GM12874 (cell line): ENCODE data around the gene MSI2.

Source experiments
- CTCF ChIP-seq: IDR thresholded peaks from 2 replicates; pipeline ENCODE4 v1.5.1; 2011; ENCODE audit warnings: low read depth, mild to moderate bottlenecking, control low read depth, low read length, moderate library complexity; ENCODE audit not compliant: insufficient read depth

MSI2 gene

GRCh38 chr17:57539529-57540301 is 283.4 kb downstream of the MSI2 start:
- no peak for TF ChIP-seq CTCF

- TF ChIP-seq CTCF = no peak
These were observed 284.3 kb downstream of the MSI2 start for GRCh38 chr17:57540596-57540995.

DNA sequence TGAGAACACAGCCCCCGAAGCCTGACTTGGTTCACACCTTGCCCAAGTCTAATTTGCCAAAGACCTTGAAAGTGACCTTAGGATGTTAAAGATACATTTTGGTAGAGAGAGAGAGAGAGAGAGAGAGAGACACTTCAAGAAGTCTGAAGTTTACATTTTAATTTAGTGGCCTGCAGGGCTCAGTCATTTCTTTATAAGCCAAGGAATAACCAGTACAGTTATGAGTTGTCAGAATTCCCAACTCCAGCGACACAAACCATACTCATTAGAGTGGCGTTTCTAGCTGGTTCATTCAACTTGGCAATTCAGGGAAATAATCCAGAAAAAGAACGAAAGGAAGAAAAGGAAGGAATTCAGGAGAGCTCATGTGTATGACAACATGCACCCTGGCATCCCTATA is 284.7 kb downstream of the MSI2 start:
- TF ChIP-seq CTCF = no peak

GRCh38 chr17:57541472-57542394 is 285.4 kb downstream of the MSI2 start:
- TF ChIP-seq CTCF = no peak

DNA sequence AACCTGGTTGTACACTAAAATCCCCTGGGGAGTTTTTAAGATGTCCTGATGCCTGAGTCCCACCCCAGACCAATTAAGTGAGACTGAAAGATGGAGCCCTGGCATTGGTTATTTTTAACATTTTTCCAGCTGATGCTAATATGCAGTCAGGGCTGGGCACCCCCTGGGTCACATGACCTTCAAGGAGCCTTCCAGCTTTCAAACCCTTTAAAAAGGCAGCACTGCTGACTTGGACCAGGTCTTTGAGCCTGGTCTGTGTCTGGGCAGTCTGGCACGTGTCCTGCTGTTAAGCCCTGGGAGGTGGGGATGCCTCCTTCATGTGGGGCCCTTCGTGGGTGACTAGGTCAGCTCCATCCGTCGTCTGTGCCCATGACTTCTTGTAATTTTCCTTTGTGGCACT is 286.2 kb downstream of the MSI2 start:
- no peak for TF ChIP-seq CTCF

- TF ChIP-seq CTCF = no peak
These were observed 286.9 kb downstream of the MSI2 start for GRCh38 chr17:57543230-57543629.

DNA sequence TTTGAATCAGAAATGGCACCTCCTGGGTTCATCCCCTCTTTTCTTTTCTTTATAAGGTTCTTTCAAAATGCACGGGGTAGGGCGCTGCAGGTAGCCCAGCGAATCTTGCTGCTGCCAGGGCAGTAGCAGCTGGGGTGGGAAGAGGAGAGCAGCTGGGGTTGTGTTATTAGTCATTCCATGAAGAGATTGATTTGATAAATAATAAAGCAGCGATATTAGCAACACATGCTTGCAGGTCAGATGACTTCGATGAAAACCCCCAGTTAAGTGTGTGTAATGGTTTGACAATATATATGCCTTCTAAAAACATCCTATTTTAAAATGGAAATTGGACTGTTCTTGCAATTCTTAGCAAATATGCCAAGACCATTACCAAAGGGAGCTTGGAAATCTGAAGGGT is 288.1 kb downstream of the MSI2 start:
- no peak for TF ChIP-seq CTCF
